HEK293 (cell line): Measurements from ENCODE around the gene APOBEC3A.

Experiments
- CTCF ChIA-PET: fragments of 350-600 bp; formaldehyde crosslinking; extraction: SDS; loops from one replicate; lab custom pipeline; 2021; ENCODE audit warnings: antibody characterized with exemption; lab: Yijun Ruan, JAX
- POLR2A ChIA-PET: fragments of 300-600 bp; formaldehyde crosslinking; extraction: SDS; loops from one replicate; lab custom pipeline; 2020; ENCODE audit warnings: antibody characterized with exemption, inconsistent platforms; lab: Yijun Ruan, JAX
- H3K27ac ChIP-seq: fragments of 200-500 bp; sonication (Bioruptor generic); 2 replicates; pipeline ENCODE4 v1.5.1; 2014; ENCODE audit warnings: low read depth, low read length, control low read depth, inconsistent platforms; ENCODE audit errors: extremely low read depth
- H3K36me3 ChIP-seq, 2 experiments: fragments of 200-500 bp in 1 of 2; sonication (Bioruptor generic) in 1 of 2; 1 replicate in 1 of 2; 2 replicates in 1 of 2; pipeline ENCODE4 v1.5.1; 2014 to 2017; ENCODE audit warnings: inconsistent platforms in 2 of 2, low read length in 2 of 2; ENCODE audit not compliant: control insufficient read depth in 2 of 2, insufficient read depth in 1 of 2
- H3K4me1 ChIP-seq: fragments of 200-500 bp; sonication (Bioruptor generic); 2 replicates; pipeline ENCODE4 v1.5.1; 2014; ENCODE audit warnings: mild to moderate bottlenecking, low read length, inconsistent platforms; ENCODE audit not compliant: control insufficient read depth, insufficient read depth
- H3K4me3 ChIP-seq: 2 replicates; pipeline ENCODE4 v1.5.1; 2011; ENCODE audit warnings: low read depth, mild to moderate bottlenecking, control low read depth, low read length, moderate library complexity
- H3K9me3 ChIP-seq: fragments of 200-500 bp; sonication (Bioruptor generic); 2 replicates; pipeline ENCODE4 v1.5.1; 2014; ENCODE audit warnings: low read depth, low read length, inconsistent platforms; ENCODE audit not compliant: control insufficient read depth, insufficient read depth
- EGR2 ChIP-seq: fragments of 450-650 bp; formaldehyde crosslinking; IDR thresholded peaks from 2 replicates; pipeline ENCODE4 v1.5.1; 2016; ENCODE audit warnings: low read depth, missing biosample characterization, missing genetic modification characterization
- GLI2 ChIP-seq: fragments of 450-650 bp; formaldehyde crosslinking; IDR thresholded peaks from 2 replicates; pipeline ENCODE4; 2017; ENCODE audit warnings: missing biosample characterization, missing genetic modification characterization, low read depth, borderline replicate concordance
- GLIS1 ChIP-seq: fragments of 450-650 bp; formaldehyde crosslinking; IDR thresholded peaks from 2 replicates; pipeline ENCODE4 v1.5.1; 2016; ENCODE audit warnings: missing biosample characterization, missing genetic modification characterization
- KLF1 ChIP-seq: fragments of 450-650 bp; formaldehyde crosslinking; IDR thresholded peaks from 2 replicates; pipeline ENCODE4 v1.5.1; 2016; ENCODE audit warnings: missing biosample characterization, missing genetic modification characterization
- KLF7 ChIP-seq: fragments of 450-650 bp; formaldehyde crosslinking; IDR thresholded peaks from 2 replicates; pipeline ENCODE4 v1.5.1; 2016; ENCODE audit warnings: missing biosample characterization, missing genetic modification characterization, borderline replicate concordance
- KLF8 ChIP-seq: fragments of 450-650 bp; formaldehyde crosslinking; IDR thresholded peaks from 2 replicates; pipeline ENCODE4 v1.5.1; 2016; ENCODE audit warnings: missing biosample characterization, missing genetic modification characterization
- RBAK ChIP-seq: fragments of 450-650 bp; formaldehyde crosslinking; IDR thresholded peaks from 2 replicates; pipeline ENCODE4 v1.5.1; 2016; ENCODE audit warnings: missing biosample characterization, missing genetic modification characterization
- SCRT1 ChIP-seq: fragments of 450-650 bp; formaldehyde crosslinking; IDR thresholded peaks from 2 replicates; pipeline ENCODE4 v1.5.1; 2016; ENCODE audit warnings: missing biosample characterization, missing genetic modification characterization, borderline replicate concordance
- SCRT2 ChIP-seq: fragments of 450-650 bp; formaldehyde crosslinking; IDR thresholded peaks from 2 replicates; pipeline ENCODE4 v1.5.1; 2016; ENCODE audit warnings: missing biosample characterization, missing genetic modification characterization
- SP3 ChIP-seq: fragments of 450-650 bp; formaldehyde crosslinking; IDR thresholded peaks from 2 replicates; pipeline ENCODE4 v1.5.1; 2016; ENCODE audit warnings: missing biosample characterization, missing genetic modification characterization
- ZBTB20 ChIP-seq: fragments of 450-650 bp; formaldehyde crosslinking; IDR thresholded peaks from 2 replicates; pipeline ENCODE4 v1.5.1; 2016; ENCODE audit warnings: missing biosample characterization, missing genetic modification characterization
- ZNF155 ChIP-seq: fragments of 450-650 bp; formaldehyde crosslinking; IDR thresholded peaks from 2 replicates; pipeline ENCODE4 v1.5.1; 2016; ENCODE audit warnings: missing biosample characterization, missing genetic modification characterization
- ZNF202 ChIP-seq: fragments of 450-650 bp; formaldehyde crosslinking; IDR thresholded peaks from 2 replicates; pipeline ENCODE4 v1.5.1; 2016; ENCODE audit warnings: missing biosample characterization, missing genetic modification characterization, borderline replicate concordance
- ZNF221 ChIP-seq: fragments of 450-650 bp; formaldehyde crosslinking; IDR thresholded peaks from 2 replicates; pipeline ENCODE4 v1.5.1; 2017; ENCODE audit warnings: missing biosample characterization, missing genetic modification characterization, borderline replicate concordance
- ZNF239 ChIP-seq: fragments of 450-650 bp; formaldehyde crosslinking; IDR thresholded peaks from 2 replicates; pipeline ENCODE4 v1.5.1; 2016; ENCODE audit warnings: missing biosample characterization, missing genetic modification characterization
- ZNF341 ChIP-seq: fragments of 450-650 bp; formaldehyde crosslinking; IDR thresholded peaks from 2 replicates; pipeline ENCODE4; 2016; ENCODE audit warnings: low read depth, missing biosample characterization, missing genetic modification characterization
- ZNF426 ChIP-seq: fragments of 450-650 bp; formaldehyde crosslinking; IDR thresholded peaks from 2 replicates; pipeline ENCODE4 v1.5.1; 2017; ENCODE audit warnings: missing biosample characterization, missing genetic modification characterization, mild to moderate bottlenecking, inconsistent platforms, moderate library complexity
- ZNF571 ChIP-seq: fragments of 450-650 bp; formaldehyde crosslinking; IDR thresholded peaks from 2 replicates; pipeline ENCODE4 v1.5.0; 2017; ENCODE audit warnings: missing biosample characterization, missing genetic modification characterization
- ZNF621 ChIP-seq: fragments of 450-650 bp; formaldehyde crosslinking; IDR thresholded peaks from 2 replicates; pipeline ENCODE4 v1.5.1; 2017; ENCODE audit warnings: missing biosample characterization, missing genetic modification characterization
- ZNF626 ChIP-seq: fragments of 450-650 bp; sonication (Bioruptor Pico); formaldehyde crosslinking; IDR thresholded peaks from 2 replicates; pipeline ENCODE4 v1.5.1; 2018; ENCODE audit warnings: missing biosample characterization, missing genetic modification characterization, inconsistent platforms
- ZNF629 ChIP-seq: fragments of 450-650 bp; formaldehyde crosslinking; IDR thresholded peaks from 2 replicates; pipeline ENCODE4 v1.5.1; 2017; ENCODE audit warnings: missing biosample characterization, missing genetic modification characterization
- ZNF701 ChIP-seq: fragments of 450-650 bp; formaldehyde crosslinking; IDR thresholded peaks from 2 replicates; pipeline ENCODE4 v1.5.1; 2016; ENCODE audit warnings: missing biosample characterization, missing genetic modification characterization
- ZNF747 ChIP-seq: fragments of 450-650 bp; formaldehyde crosslinking; IDR thresholded peaks from 2 replicates; pipeline ENCODE4 v1.5.1; 2016; ENCODE audit warnings: missing biosample characterization, missing genetic modification characterization
- ZNF837 ChIP-seq: fragments of 450-650 bp; formaldehyde crosslinking; IDR thresholded peaks from 2 replicates; pipeline ENCODE4 v1.5.1; 2016; ENCODE audit warnings: missing biosample characterization, missing genetic modification characterization
- TF ChIP-seq, protein P1 (sequence below): fragments of 450-650 bp; formaldehyde crosslinking; IDR thresholded peaks from 2 replicates; pipeline ENCODE4 v1.5.1; 2016; ENCODE audit warnings: missing biosample characterization, missing genetic modification characterization
- TF ChIP-seq, protein P2 (sequence below): fragments of 450-650 bp; formaldehyde crosslinking; IDR thresholded peaks from 2 replicates; pipeline ENCODE4 v1.5.1; 2016; ENCODE audit warnings: missing biosample characterization, missing genetic modification characterization
- TF ChIP-seq, protein P3 (sequence below): fragments of 450-650 bp; formaldehyde crosslinking; IDR thresholded peaks from 2 replicates; pipeline ENCODE4 v1.5.1; 2016; ENCODE audit warnings: missing biosample characterization, missing genetic modification characterization, low read depth
- TF ChIP-seq, protein P4 (sequence below): fragments of 450-650 bp; formaldehyde crosslinking; IDR thresholded peaks from 2 replicates; pipeline ENCODE4 v1.5.1; 2016; ENCODE audit warnings: missing biosample characterization, missing genetic modification characterization, low read depth
- TF ChIP-seq, protein P5 (sequence below): fragments of 450-650 bp; formaldehyde crosslinking; IDR thresholded peaks from 2 replicates; pipeline ENCODE4 v1.5.1; 2017; ENCODE audit warnings: missing biosample characterization, missing genetic modification characterization

APOBEC3A gene

DNA sequence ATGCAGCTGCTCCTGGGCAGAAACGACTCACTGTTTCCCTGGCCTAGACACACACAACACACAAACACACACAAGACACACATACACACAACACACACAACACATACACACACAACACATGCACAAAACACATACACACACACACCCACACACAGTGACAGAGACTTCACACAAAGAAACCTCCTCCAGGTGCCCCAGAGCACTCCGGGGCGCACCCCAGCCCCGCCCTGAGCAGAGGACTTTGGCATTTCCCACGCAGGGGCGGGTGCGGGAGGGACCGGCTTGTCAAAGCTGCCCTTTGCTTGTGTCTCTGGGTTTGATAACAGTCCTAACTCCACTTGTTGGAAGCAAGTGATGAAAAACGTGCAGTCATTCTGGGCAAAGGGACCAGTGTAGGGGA lies 6.5 kb downstream of the APOBEC3A start:
- POLR2A ChIA-PET = interaction anchor here (0.6 kb wide), 1 partner anchor 373 kb away, joined by 3 read pairs; no protein-coding TSS in a partner anchor
- Histone ChIP-seq H3K9me3 (no peaks in the 10 kb centered on the region), H3K27ac (no peak overlapping the region), H3K36me3 (no peaks in the 10 kb centered on the region), H3K4me3 (no peak overlapping the region), H3K4me1 (no peaks in the 10 kb centered on the region)
- CTCF ChIA-PET = interaction anchor here (1.3 kb wide), 1 partner anchor 10 kb away, joined by 6 read pairs; no protein-coding TSS in a partner anchor
- TF ChIP-seq ZNF629 (tag by site-specific recombination) (no peak), RBAK (no peak), EGR2 (tag by site-specific recombination) (peak; percentile 81), ZNF626 (tag by site-specific recombination) (no peak), ZNF202 (tag by site-specific recombination) (no peak), GLI2 (tag by site-specific recombination) (no peak), ZNF837 (tag by site-specific recombination) (no peak), GLIS1 (tag by site-specific recombination) (no peak), ZNF621 (no peak), ZNF341 (no peak), ZNF426 (no peak), SCRT2 (tag by site-specific recombination) (peak; percentile 25; the same call in 1 of the 2 replicates), SP3 (tag by site-specific recombination) (no peak), ZNF155 (no peak), ZNF239 (tag by site-specific recombination) (no peak), KLF8 (tag by site-specific recombination) (0 out of 2 replicates have a peak, but pooled peaks have one; percentile 32), ZBTB20 (peak; percentile 39; the same call in 1 of the 2 replicates), KLF7 (tag by site-specific recombination) (0 out of 2 replicates have a peak, but pooled peaks have one; percentile 28), ZNF701 (no peak), KLF1 (tag by site-specific recombination) (peak; percentile 99), SCRT1 (no peak), ZNF571 (tag by site-specific recombination) (no peak), ZNF221 (no peak), ZNF747 (tag by site-specific recombination) (no peak)
- TF ChIP-seq, protein P1, sequence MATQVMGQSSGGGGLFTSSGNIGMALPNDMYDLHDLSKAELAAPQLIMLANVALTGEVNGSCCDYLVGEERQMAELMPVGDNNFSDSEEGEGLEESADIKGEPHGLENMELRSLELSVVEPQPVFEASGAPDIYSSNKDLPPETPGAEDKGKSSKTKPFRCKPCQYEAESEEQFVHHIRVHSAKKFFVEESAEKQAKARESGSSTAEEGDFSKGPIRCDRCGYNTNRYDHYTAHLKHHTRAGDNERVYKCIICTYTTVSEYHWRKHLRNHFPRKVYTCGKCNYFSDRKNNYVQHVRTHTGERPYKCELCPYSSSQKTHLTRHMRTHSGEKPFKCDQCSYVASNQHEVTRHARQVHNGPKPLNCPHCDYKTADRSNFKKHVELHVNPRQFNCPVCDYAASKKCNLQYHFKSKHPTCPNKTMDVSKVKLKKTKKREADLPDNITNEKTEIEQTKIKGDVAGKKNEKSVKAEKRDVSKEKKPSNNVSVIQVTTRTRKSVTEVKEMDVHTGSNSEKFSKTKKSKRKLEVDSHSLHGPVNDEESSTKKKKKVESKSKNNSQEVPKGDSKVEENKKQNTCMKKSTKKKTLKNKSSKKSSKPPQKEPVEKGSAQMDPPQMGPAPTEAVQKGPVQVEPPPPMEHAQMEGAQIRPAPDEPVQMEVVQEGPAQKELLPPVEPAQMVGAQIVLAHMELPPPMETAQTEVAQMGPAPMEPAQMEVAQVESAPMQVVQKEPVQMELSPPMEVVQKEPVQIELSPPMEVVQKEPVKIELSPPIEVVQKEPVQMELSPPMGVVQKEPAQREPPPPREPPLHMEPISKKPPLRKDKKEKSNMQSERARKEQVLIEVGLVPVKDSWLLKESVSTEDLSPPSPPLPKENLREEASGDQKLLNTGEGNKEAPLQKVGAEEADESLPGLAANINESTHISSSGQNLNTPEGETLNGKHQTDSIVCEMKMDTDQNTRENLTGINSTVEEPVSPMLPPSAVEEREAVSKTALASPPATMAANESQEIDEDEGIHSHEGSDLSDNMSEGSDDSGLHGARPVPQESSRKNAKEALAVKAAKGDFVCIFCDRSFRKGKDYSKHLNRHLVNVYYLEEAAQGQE = no peak
- TF ChIP-seq, protein P2, sequence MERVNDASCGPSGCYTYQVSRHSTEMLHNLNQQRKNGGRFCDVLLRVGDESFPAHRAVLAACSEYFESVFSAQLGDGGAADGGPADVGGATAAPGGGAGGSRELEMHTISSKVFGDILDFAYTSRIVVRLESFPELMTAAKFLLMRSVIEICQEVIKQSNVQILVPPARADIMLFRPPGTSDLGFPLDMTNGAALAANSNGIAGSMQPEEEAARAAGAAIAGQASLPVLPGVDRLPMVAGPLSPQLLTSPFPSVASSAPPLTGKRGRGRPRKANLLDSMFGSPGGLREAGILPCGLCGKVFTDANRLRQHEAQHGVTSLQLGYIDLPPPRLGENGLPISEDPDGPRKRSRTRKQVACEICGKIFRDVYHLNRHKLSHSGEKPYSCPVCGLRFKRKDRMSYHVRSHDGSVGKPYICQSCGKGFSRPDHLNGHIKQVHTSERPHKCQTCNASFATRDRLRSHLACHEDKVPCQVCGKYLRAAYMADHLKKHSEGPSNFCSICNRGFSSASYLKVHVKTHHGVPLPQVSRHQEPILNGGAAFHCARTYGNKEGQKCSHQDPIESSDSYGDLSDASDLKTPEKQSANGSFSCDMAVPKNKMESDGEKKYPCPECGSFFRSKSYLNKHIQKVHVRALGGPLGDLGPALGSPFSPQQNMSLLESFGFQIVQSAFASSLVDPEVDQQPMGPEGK (tag by site-specific recombination) = peak; percentile 38; the same call in 1 of the 2 replicates
- TF ChIP-seq, protein P3, sequence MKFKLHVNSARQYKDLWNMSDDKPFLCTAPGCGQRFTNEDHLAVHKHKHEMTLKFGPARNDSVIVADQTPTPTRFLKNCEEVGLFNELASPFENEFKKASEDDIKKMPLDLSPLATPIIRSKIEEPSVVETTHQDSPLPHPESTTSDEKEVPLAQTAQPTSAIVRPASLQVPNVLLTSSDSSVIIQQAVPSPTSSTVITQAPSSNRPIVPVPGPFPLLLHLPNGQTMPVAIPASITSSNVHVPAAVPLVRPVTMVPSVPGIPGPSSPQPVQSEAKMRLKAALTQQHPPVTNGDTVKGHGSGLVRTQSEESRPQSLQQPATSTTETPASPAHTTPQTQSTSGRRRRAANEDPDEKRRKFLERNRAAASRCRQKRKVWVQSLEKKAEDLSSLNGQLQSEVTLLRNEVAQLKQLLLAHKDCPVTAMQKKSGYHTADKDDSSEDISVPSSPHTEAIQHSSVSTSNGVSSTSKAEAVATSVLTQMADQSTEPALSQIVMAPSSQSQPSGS (tag by site-specific recombination) = no peak
- TF ChIP-seq, protein P4, sequence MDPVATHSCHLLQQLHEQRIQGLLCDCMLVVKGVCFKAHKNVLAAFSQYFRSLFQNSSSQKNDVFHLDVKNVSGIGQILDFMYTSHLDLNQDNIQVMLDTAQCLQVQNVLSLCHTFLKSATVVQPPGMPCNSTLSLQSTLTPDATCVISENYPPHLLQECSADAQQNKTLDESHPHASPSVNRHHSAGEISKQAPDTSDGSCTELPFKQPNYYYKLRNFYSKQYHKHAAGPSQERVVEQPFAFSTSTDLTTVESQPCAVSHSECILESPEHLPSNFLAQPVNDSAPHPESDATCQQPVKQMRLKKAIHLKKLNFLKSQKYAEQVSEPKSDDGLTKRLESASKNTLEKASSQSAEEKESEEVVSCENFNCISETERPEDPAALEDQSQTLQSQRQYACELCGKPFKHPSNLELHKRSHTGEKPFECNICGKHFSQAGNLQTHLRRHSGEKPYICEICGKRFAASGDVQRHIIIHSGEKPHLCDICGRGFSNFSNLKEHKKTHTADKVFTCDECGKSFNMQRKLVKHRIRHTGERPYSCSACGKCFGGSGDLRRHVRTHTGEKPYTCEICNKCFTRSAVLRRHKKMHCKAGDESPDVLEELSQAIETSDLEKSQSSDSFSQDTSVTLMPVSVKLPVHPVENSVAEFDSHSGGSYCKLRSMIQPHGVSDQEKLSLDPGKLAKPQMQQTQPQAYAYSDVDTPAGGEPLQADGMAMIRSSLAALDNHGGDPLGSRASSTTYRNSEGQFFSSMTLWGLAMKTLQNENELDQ (tag by site-specific recombination) = no peak
- TF ChIP-seq, protein P5, sequence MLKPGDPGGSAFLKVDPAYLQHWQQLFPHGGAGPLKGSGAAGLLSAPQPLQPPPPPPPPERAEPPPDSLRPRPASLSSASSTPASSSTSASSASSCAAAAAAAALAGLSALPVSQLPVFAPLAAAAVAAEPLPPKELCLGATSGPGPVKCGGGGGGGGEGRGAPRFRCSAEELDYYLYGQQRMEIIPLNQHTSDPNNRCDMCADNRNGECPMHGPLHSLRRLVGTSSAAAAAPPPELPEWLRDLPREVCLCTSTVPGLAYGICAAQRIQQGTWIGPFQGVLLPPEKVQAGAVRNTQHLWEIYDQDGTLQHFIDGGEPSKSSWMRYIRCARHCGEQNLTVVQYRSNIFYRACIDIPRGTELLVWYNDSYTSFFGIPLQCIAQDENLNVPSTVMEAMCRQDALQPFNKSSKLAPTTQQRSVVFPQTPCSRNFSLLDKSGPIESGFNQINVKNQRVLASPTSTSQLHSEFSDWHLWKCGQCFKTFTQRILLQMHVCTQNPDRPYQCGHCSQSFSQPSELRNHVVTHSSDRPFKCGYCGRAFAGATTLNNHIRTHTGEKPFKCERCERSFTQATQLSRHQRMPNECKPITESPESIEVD (tag by site-specific recombination) = no peak
